ENCODE data around the gene YJEFN3.

Gene YJEFN3

GRCh38 chr19:19528721-19529490 is at the start of gene YJEFN3:
Gene YJEFN3 (plus strand): TSS chr19:19528911. CDS start chr19:19528933, 22 bp downstream.
- no peak for DNase-seq

DNA sequence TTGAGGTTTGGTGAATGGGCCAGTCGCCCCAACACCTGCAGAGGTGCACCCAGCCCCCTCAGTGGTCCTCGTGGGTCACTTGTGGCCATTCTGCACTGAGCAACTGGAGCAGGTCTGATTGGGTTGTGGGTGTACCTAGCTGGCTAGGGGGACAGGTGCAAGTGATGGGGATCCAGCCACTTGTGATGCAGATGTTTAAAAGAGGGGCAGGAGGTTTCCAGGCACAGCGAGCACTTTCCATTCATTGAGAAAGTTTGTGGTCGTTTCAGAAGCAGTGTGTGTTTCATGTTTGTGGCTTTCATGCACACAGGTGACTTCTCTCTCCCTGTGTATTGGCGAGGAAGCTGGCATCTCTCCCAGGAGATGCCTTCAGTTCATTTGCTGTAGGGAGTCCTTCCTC is 48.0 kb upstream of the YJEFN3 start:
- no peak for DNase-seq

DNA sequence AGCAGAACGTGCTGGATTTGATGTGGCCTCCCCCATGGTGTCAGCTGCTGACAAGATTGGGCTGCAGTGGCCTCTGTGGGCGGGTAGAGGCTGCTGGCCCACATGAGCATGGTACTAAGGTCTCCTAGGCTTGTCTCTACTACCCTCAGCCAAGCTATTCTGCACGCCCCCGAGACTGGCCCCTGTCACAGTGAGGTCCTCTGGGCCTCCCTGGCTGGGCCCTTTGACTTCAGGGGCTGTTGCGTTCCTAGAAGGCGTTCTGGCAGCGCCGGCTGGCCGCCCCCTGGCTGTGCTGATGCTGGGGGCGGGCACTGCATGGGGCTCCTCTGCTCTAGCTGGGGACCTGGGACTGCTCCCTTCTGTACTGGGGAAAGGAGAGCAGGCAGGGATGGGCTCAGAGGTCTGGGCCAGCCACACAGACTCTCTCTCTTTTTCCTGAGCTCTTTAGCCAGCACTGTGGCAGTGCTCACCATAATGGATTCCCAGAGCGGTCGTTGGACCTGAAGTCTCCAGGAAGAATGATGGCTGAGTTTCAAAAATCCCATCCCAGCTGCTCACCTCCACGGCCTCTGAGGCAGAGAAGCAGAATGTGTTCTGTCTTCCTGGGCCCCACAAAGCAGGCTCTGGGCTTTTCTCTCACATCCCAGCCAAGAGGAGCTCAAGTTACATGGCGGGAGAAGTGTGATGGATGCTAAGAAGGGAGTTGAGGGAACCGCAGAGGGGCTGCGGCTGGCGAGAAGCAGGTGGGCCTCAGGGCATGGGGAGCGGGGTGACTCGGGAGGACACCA is 45.7 kb upstream of the YJEFN3 start:
- no peak for DNase-seq

DNA sequence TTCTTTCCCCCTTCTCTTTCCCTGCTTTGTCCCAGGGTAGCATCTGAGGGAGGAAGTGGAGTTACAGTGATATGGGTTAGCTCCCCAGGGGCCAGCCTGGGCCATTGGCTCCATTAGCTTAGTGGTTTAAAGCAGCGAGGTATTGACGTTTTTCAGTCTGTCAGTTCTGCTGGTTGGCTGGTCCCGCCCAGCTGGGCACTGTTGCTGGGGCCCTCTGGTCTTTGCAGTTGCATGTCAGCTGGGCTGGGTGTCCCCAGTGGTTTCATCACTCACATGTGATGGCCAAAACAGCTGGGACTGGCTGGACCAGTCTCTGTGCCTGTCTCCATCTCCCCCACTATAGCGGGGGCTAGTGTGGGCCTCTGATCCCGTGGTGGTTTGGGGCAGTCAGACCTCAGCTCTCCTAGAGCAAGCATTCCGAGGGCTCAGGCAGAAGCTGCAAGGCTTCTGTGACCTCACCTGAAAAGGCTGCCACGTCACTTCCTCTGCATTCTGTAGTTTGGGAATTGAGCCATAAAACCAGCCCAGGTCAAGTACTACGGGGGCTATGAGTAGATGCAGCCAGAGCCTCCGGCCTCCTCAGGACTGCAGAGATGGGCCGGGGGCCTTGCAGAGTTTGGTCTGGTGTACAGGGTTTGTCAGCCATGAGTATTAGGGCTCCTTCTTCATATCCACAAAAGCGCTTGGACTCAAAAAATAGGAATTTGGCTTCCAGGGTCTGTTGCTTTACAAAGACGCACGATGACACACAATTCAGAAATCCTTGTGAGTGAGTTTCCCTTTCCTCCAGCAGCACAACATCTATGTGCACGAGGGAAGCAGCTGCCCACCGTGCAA is 43.3 kb upstream of the YJEFN3 start:
- DNase-seq = no peak

- DNase-seq = no peak
These were observed 42.8 kb upstream of the YJEFN3 start for GRCh38 chr19:19485998-19486290.

- DNase-seq = no peak
These were observed 42.2 kb upstream of the YJEFN3 start for GRCh38 chr19:19486343-19487076.

DNA sequence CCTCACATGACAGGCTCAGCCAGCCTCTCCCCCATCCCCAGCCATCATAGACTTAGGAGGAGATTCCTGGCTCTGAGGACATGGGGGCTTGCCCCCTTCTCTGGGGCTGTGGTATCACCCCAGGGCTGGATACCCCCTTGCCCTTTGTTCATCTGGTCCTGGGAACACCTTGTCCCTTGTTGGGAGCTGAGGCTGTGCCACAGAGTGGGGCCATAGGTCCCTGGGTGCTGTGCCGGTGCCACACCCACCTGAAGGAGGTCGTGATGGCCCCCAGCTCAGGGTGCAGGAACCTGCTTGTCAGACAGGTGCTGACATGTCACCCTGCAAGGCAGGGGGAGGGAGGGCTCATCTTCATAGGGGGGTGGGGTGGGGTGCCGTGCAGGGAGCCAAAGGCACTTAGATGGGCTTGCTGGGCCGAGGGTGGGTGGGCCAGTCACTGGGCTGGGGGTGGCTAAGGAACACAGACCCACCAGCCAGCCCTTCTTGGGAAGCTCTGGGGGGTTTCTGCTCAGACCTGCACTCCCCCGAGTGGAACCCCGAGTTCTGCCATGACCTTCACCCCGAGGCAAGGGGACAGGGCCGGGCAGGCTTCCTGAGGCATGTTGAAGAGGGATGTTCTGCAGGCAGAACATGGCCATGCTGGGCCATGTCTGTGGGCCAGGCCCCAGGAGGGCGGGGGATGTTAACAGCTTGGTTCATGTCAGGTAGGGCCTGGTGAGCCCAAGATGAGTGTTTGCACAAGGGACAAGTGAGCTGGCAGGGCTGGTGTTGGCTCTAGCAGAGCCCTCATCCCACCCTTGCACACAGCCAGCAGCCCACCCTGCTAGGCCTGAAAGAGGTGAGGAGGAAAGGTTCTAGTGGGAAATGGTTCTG is 41.4 kb upstream of the YJEFN3 start:
- peak; percentile 14 for DNase-seq

GRCh38 chr19:19487950-19488874 is 40.5 kb upstream of the YJEFN3 start:
- DNase-seq = no peak

GRCh38 chr19:19488875-19489690 is 39.6 kb upstream of the YJEFN3 start:
- DNase-seq = peak; percentile 33

- no peak for DNase-seq
These were observed 38.9 kb upstream of the YJEFN3 start for GRCh38 chr19:19489804-19490204.

DNA sequence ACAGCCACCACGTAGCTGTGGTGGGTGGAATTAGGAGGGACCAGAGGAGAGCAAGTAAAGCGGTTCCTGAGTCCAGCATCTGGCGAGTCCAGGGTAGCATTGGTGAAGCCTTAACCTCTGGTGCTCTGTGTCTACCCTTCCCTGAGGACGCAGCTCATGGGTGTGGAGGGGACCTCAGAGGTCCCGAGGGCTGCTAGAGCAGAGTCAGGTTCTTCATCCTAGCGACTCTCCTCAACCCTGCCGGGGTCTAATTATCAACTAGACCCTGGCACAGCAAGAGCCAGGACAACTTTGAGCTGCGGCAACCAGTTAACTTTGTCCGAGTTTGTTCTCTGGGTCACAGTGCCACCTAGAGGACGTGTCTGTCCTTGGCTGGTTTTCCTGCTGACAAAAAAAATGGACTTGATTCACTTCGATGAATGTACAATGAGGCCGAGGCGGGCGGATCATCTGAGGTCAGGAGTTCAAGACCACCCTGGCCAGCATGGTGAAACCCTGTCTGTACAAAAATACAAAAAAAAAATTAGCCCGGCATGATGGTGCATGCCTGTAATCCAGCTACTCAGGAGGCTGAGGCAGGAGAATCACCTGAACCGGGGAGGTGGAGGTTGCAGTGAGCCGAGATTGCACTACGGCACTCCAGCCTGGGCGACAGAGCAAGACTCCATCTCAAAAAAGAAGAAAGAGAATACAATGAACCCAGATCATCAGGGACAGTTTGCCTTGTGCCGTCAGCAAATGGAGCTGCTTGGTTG is 38.3 kb upstream of the YJEFN3 start:
- DNase-seq = peak; percentile 71

DNA sequence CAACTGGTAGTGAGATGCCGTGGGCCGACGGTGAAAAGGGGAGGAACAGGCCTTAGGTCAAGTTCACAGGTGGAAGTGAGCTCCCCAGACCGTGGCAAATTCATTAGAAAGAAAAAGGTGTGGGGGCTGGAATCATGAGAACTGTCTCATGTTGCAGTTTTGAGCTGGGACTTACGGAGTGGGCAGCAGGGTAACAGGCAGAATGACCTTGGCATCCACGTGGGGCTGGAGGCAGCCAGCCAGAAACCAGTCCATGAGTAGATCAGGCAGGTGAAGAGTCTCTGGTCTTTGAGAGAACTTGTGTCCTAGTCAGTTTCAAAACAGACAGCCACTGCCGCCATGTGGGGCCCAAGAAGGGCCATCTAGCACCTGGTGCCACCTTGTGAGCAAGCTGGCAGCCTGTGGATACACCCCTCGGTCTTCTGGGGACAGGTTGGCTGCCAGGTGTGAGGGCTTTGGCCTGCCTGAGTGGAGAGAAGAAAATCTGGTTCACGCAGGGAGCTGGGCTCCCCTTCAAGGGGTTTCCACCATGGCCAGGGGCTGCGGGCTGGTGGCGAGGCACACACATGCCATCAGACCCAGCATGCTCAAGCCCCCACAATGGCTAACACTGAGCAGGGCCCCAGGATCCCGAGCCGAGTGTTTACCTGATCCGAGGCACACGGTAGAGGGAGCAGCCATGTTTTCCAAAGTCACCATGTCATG is 37.2 kb upstream of the YJEFN3 start:
- DNase-seq = no peak

GRCh38 chr19:19492026-19492610 is 36.6 kb upstream of the YJEFN3 start:
- DNase-seq = no peak

DNA sequence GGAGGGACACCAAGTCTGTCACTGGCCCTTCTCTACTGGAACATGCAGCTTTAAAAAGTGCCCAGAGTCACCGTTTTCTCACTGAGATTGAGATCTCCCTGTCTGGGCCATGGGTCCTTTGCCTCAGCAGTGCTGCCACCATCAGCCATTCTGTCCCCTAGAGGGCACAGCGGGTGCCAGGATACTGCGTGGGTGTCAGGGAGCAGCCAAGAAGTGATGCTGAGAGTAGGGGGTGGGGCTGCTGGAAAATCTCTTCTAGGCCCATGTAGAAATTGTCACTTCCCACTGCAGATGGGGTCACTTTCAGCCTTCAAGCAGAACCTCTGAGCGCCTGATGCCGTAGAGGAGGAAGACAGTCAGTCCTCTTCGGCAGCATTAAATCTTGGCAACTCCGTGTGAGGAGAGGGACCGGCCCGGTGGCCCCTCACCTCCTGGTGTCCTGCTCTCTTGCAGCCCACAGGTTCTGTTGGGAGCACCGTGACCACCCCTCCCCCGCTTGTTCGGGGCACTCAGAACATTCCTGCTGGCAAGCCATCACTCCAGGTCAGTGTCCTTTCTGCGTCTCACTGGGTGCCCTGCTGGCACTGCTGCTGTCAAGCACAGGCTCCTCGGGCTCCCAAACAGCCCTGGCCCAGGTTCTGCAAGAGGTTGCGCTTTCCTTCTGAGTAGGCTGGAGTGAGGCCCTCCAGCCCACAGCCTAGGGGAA is 34.7 kb upstream of the YJEFN3 start:
- no peak for DNase-seq

DNA sequence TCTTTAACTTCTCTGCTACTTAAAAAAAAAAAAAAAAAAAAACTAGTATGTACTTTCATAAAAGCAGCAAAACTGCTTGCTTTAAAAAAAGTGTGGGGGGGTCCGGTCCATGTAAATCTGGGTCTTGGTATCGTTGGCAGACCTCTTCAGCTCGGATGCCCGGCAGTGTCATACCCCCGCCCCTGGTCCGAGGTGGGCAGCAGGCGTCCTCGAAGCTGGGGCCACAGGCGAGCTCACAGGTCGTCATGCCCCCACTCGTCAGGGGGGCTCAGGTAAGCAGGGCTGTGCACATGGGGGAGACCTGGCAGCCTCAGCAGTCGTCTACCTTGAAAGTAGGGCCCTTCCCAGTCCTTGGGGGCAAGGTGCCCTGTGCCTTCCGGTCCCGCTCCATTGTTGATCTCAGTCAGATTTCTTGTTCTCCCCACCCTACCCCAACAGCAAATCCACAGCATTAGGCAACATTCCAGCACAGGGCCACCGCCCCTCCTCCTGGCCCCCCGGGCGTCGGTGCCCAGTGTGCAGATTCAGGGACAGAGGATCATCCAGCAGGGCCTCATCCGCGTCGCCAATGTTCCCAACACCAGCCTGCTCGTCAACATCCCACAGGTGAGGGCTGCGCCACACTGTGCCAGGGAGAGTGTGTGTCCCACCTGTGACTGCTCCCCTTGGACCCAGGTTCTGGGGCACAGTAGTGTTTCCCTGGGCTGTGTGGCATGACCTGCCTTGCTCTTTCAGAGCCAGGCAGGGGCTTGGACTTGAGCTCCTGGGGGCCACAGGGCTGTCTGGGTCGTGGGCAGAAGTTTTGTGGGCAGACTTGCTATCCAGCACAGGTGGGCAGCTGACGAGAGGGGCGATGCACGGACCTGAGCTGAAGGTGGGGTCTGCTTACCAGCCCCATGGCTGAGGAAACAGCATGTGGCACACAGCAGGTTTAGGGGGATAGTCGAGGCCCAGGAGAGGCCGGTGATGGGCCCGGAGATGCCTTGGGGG is 32.8 kb upstream of the YJEFN3 start:
- DNase-seq = no peak
